T-helper 2 cell (primary cell): Measurements from ENCODE around the gene IGSF9B.

Source experiments
- DNase-seq, 5 experiments: peaks; one replicate each; pipeline versions ENCODE4 v3.0.0 to v3.0.0-alpha.2; 2012 to 2022

IGSF9B gene

DNA sequence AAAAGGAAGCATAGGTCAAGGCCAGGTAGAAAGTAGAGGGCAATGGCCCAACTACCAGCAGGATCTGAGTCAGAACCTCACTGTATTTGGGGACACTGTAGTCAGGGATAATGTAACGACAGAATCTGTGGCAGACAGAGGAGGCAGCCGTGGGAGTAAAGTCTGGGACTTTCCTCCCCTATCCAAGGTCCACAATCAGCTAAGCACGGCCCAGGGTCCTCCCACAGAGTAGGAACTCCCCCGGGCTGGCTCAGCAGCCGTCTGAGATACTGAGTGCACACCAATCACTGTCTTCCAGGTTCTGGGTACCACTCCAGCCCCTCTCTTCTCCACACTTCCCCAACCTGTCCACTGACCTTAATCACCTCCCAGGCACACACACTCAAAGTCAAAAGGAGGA lies 3.2 kb downstream of the IGSF9B start:
- DNase-seq: no peak

DNA sequence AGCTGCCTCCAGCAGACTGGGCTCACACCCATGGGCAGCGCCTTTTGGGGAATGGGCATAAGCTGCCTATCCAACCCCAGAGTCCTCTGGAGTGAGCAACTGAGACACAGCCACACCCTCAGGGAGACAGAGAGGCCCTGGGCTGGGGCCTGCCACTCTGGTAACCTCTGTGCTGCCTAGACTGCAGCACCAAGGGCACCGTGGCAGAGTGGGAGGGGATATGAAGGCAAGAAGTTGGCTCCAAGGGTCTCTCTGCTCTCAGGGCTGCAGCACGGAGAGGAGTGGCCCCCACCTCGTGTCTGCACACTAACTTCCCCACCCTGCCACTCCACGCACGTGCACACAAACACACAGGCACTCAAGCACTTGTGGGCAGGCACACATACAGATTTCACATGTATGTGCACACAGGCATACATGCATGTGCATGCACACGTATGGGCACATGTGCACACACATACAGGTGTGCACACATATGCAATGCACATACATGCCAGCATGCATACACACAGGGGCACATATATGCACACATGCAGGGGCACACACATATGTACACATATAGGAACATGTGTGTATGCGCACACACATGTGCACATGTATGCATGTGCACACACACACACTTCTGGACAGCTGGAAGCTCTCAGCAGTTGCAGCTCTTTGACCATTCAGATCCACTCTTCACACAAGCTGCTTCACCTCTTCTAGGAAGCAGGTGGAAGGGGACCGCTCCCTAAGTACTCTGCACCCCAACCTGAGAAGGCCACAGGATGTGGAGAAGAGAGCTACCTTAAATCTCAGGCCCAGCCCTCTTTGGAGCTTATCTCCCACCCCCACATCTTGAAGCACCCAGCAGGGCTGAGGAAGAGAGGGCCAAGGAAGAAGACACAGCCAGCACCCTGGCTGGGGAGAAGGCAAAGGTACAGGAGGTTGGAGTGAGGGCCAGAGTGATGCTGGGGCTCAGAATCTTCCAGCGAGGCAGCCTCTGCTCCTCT lies 4.3 kb downstream of the IGSF9B start:
- DNase-seq: peak in 1 of 5 experiments; percentile 31

DNA sequence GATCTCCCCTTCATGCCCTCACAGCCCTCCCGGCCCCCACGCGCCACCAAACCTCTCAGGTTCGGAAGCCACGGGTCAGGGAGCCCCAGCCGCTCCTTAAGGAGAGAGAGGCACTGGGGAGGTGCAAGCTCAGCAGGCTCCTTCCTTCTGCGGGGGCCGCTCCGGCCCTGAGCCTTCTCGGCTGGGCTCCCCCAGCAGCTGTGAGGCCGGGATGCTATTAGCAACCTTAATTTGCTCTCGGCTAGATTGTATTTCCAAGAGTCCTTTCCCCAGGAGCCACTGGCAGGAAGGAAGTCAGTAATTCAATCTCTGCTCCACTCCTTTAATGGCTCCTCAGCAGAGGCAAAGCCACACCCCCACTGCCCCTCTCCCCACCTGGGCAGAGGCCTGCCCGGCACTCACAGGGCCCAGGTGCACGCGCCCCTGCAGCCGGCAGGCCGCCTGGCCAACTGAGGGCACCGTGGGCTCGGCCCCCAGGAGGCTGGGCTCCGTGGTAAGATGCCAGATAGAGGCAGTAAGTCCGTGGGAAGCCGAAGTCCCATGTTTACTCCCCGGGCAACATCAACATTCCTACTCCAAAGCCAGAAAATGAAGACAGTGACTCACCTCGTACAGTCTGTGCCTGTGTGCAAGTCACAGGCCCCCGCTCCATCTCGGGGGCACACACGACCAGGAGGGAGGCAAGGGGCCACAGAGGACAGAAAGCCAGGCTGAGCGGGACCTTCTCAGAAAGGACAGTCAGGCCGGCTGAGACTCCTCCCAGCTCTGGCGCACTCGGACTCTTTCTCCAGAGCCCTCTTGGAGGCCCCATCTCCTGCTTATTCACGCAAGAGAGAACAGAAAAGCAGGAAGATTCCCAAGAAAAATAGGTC lies 5.2 kb downstream of the IGSF9B start:
- no peak for DNase-seq

DNA sequence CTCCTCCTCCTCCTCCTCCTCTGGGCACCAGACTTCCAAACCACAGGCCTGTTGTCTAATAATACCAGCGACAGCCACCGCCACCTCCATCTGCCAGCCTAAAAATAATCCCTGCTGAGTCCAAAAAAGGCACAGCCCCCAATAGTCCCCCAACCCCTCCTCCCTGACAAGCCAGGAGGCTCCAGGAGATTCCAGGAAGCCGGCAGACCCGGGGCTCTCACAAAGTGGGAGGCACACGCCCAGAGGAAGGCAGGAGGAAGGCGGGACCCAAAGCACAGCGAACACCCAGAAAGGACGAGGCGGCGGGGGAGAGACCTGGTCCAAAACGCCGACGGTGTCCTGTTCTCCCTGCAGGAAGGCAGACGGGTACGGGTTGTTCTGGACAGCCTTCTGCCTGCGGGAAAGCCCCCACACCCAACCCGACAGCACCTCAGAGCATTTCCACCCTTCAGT lies 5.9 kb downstream of the IGSF9B start:
- DNase-seq: no peak

DNA sequence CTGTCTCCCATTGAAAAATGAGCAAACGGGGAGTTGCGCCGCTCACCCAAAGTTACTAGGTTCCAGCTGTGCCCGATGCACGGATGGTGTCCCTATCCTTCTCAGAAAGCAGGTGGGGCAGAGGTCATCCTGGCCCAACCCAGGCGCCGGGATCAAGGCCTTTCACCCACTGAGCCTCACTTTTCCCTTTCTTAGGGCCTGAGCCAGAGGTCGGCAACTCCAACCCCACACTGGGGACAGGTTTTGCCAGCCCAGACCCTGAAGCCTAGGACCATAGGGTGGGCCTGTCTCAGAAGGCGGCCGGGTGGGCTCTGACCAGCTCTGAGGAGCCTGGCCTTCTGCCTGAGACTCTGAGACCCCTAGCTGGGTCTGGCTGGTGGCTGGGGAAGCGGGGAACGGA lies 6.3 kb downstream of the IGSF9B start:
- no peak for DNase-seq

DNA sequence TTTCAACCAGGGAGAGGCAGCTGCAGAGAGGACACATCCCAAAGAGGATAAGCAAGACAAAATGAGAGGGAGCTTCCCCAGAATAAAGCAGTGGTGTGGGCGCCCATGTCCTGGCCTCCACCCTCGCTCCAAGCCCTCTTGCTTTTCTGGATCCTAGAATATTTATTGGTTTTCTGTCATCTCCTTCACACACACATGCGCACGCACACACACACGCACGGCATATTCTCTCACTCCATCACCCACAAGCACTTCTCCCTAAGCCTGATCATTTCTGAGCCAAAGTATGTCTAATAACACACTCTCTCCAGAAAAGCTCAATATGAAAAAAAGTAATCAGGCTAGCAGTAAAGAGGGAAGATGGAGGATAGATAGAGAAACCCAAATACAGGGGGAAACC lies 7.6 kb downstream of the IGSF9B start:
- no peak for DNase-seq

DNA sequence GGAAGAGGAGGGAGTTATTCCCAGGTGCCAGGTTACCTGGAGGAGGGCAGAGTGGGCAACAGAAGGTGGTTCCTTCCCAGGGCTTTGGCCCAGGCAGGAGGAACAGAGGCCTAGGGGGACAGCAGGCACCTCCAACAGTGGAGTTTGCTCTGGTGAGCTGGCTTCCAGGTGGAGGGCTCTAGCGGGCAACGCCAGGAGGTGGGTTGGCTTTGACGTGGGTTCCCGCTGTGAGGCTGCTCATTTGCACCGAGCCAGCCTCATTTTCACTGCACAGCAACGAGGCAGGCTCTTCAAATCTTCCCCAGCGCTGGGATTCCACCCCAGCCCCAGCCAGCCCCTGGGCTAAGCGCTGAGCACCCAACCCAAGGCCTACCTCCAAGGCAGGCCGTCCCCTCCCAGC lies 8.1 kb downstream of the IGSF9B start:
- no peak for DNase-seq

DNA sequence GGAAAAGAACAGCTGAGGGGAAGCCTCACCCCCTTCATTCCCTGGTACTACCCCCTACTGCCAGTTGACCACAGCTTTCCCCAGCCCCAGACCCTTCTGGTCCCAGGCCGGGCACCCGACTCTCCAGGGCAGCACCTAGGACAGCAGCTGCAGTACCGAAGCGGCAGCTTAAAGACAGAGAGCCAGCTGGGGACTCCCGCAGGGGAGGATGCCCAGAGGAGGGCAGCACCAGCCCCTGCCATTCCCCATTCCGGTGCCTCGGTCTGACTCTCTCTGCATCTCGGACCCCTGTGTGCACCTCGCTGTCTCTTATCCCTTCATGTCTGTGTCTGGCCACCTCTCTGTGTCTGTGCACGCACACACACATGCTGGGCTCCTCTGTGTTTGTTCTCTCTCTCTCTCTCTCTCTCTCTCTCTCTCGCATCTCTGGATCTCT lies 9.4 kb downstream of the IGSF9B start:
- peak; percentile 31 to 81 (median 52) for DNase-seq

DNA sequence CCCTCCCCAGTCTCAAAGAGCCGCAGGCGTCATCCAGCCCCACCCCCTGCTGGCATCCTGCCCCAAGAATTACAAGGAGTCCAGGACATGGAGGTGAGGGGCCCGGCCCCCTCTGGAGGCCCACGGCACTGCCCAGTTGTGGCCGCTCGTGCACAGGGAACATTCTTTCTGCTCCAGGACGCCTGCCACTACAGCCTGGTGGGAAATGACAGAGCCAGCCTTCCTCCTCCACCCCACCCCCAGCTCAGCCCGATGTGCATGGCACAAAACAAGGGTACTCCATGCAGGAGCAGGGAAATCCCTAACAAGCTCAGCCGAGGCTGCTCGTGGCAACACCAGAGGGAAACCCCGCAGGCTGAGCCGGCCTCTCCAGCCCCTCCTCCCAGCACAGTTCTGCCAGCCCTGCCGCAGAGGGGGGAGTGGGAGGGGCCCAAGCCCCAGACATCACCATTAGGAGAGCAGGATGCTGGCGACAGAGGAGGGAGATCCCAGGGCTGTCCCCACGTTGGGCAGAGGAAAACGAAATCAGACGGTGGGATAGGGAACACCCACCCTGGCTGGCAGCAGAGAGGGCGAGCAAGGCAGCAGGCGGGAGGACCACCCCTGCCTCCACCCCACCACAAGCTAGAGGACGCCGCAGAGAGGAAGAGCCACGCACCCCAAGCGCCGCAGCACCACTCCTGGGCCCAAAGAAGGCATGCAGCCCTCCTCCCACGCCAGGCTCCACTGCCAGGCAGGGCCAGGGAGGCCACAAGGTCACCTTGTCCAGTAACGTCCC lies 10.0 kb downstream of the IGSF9B start:
- peak in 3 of 5 experiments; percentile 13 to 32 (median 28) for DNase-seq

DNA sequence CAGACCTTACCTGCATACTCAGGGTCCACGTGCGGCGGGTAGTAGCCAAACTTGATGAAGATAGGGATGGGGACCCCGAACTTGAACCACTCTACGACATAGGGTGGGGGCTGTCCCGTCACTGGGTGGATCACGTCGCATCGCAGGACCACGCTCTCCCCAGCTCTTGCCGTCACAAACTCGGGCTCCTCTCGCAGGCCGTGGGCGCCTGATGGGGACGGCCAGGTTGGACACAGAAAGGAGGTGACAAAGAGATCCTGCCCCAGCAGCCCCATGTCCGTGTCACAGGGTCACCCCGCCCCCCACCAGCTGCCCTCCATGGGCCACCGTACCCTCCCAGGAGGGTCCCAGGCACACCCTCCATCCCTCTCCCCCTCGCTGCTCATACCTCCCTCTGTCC lies 10.7 kb downstream of the IGSF9B start:
- no peak for DNase-seq

DNA sequence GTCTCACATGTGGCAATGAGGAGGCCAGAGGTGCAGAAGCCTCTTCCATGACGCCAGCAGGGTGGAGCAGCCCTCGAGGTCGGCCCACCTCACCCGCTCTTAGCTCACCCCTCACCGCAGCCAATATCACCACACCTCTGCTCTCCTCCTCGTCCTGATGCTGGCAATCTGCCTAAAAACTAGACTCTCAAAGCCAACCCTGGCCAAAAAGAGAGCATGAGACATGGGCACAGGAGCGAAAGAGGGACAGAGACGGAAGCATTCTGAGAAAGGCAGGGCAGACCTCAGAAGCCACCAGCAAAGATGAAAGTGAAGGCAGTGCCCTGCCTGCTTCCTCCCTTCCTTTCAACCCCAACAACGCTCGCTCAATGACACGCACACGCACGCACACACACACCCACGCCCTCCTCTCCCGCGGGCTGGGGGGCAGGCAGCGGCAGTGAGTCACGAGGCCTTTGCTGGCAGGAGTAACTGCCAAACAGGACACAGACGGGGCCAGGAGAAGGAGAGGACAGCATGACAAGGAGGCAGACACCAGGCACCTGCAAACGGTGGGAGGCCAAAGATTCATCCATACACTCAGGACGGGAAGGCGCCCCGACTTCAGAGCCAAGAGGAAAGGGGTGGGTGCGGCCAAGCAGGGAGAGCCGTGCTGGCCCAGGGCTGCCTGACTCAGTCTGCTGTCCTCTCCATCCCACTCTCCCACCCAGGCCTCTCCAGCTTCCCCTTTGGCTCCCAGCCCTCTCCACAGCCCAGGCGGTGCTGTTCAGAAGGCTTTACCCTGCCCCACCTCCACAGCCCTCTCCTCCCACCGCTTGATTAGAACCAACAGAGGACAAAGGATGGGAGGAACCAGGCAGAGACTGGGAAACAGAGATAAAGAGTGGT lies 11.4 kb downstream of the IGSF9B start:
- DNase-seq: peak; percentile 41 to 96 (median 76)

DNA sequence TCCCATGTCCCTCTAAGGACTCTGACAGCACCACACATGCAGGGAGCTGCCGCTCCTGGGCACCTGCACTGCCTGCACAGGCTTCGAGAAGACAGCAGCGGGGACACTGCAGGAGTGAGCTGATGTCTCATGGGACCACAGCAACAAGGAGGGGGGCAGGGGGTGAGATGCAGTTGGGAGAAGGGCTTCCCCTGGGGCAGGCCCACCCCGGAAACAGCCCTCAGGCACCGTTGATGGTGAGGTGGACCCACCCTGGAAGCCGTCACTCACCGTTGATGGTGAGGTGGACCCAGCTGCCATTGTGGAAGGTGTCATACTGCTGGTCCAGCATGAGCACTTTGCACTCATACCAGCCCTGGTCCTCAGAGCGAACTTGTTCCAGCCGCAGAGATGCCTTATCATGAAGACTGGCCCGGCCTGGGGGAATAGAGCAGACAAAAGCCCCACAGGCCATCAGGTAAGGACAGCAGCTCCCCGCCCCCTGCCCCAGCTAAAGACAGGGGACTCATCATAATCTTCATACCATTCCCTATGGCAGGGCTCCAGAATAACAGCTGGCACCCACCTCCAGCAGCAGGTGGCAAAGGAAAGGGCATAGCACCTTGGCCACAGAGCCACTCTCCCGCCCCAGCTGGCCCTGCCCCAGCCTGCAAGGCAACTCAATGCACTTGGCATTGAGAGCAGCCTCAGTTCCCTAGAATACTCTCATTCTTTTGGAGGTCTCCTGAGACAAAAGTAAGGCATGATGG lies 12.6 kb downstream of the IGSF9B start:
- no peak for DNase-seq

DNA sequence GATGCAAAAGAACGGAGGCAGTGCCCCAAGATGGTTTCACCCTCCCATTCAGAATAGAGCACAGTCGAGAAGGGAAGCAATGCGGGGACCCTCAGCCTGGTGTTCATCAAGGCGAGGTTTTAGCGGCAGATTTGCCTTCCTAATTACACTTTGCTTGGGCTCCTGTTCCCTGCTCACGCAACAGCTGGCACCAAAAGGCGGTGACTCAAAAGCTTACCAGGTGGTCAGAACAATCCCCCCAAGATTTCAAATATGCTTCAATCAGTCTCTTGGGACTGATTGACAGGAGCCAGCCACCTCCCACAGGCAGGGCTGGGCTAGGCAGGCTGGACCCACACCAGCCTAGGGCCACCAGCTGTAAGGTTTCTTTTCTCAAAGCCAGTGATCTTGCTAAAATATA lies 14.2 kb downstream of the IGSF9B start:
- no peak for DNase-seq

DNA sequence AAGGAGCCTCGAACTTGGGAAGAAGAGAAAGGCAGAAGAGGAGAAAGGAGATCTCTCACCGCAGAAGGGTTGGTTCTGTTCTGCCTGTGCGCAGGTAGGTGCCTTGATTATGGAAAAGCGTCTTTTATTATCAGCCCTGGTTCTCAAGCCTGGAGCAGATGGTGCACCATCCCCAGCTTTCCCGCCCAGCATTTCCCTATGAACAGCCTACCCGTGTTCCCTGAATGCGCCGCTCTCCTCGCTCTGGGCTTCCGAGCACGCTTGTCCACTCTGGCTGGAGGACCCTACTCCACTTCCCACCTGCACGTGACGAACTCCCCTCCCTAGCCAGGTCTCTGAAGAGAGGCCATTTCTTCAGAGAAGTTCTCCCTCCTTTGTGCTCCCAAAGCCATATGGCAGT lies 15.2 kb downstream of the IGSF9B start:
- no peak for DNase-seq

DNA sequence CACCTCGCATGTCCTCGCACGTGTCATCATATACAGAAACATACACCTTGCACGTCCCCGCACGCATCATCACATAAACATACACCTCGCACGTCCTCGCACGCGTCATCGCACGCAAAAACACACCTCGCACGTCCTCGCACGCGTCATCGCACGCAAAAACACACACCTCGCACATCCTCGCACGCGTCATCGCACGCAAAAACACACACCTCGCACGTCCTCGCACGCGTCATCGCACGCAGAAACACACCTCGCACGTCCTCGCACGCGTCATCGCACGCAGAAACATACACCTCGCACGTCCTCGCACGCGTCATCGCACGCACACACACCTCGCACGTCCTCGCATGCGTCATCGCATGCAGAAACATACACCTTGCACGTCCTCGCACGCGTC lies 16.7 kb downstream of the IGSF9B start:
- DNase-seq: no peak

DNA sequence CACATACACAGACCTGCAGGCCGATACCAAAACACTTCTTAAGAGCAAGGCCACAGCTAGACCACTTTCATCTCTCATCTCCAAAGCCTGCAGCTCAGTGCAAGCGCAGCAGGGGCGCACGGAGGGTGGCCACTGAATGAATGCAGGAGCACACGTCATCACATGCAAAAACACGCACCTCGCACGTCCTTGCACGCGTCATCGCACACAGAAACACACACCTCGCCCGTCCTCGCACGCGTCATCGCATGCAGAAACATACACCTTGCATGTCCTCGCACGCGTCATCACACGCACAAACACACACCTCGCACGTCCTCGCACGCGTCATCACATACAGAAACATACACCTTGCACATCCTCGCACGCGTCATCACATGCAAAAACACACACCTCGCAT lies 17.2 kb downstream of the IGSF9B start:
- no peak for DNase-seq

DNA sequence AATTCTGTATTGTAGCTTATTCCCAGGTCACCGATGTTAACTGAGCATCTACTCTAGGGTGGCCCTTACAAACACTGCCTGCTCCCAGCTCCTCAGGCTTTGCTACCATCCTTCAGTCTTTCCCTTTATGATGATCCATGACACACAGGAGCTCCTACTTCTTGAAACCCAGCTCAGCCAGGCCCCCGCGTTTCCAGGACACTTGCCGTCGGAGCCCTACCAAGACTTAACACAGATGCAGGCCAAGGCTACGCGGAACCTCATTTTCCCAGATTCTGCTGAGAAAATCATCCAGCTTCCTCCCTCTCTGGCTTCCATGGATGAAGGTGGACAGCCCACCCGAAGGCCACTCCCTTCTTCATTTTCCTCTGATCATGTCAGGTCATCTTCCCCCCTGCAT lies 18.6 kb downstream of the IGSF9B start:
- no peak for DNase-seq

DNA sequence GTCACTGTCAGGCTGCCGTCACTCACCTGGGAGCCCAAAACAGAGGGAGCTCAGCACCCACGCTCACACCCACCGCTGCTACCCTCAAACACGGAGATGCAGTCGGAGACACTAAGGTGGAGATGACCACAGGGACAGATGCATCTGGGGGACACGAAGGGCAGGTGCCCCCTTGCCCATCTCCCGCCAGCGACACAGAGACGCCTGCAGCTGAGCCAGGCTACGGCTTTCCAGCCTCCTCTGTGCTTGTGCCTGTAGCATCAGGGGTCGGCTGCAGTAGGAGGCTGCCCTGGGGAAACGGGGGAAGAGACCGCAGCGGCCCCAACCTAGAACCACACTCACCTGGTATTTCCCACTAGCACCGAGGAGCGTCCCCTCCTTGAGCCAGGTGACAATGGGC lies 19.3 kb downstream of the IGSF9B start:
- no peak for DNase-seq

DNA sequence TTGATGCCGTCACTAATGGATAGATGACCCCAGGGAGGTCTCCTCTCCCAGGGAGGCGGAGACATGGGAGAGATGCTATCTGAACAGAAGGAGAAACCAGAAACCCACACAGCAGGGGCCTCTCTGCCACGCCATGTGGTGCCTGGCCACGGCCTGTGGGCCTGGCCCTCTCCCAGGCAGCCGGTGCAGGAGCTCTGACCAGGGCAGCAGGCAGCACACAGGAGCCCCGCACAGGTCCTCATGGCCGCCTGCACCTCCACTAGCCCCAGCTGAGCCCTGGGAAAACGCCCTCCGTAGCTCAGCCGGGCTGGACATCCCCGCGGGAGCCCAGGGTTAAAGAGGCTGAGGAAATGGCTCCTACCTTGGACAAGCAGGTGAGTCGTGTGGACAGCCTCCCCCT lies 19.8 kb downstream of the IGSF9B start:
- no peak for DNase-seq

DNA sequence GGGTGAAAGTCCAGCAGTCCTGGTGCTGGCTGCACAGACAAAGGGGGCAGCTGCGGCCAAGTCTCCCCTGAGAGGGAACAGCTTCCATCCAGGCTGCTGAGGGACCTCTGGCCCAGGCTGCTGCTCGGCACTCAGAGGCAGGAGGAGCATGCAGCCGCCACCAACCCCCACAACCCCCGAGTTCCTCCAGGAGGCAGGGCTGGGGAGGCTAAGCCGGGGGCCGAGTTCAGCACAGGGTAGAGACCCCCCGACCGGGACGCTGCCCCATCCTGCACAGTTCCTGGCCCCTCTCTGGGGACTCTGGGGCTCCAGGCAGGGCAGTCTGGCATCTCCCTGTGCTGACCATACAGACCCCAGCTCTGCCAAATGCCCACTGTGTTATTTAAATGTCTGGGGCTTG lies 20.2 kb downstream of the IGSF9B start:
- DNase-seq: no peak

DNA sequence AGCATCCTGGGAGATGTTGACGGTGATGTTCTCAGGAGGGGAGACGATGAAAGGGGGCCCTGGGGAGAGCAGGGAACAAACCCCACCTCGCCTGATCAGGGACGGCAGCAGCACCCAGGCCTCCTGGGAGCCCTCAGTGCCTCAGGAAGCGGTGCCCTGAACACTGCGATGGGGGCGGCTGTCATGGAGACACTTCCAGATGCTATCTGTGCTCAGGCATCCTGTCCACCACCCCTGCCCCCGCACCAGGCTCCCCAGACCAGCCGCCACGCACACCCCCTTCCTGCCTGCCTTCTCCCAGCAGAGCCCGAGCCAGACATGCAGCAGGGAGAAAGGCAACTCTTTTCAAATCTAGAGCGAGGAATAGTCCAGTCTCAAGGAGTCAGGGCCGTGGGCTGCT lies 20.6 kb downstream of the IGSF9B start:
- DNase-seq: no peak
